ENCODE measurements around the gene LAS1L.
"Not testable (repeated sequence)": the region's sequence is repeated elsewhere in the genome, so short reads cannot be mapped to it uniquely, and the experiment has no call there.

LAS1L gene

GRCh38 chrX:65517923-65518322, 16.7 kb downstream of the LAS1L start:
- no peaks in the 10 kb centered on the region for H3K9me3 ChIP-seq (ENCODE audit: control insufficient read depth in 2 of 2, low read length in 2 of 2)
- H3K4me3 ChIP-seq (ENCODE audit: low read length in 2 of 2): no peak overlapping the region
- peaks cover 0 to 9% of the 10 kb centered on the region in 2 donors for H3K27me3 ChIP-seq (ENCODE audit: control insufficient read depth in 1 of 2, insufficient read depth in 2 of 2, low read length in 2 of 2)
- no peaks in the 10 kb centered on the region for H3K4me1 ChIP-seq (ENCODE audit: control insufficient read depth, insufficient read depth, low read length)
- no peak overlapping the region for H3K27ac ChIP-seq (ENCODE audit: low read length)
- H3K36me3 ChIP-seq (ENCODE audit: control insufficient read depth in 2 of 2, insufficient read depth in 2 of 2, low read length in 2 of 2): peaks cover 16 to 27% of the 10 kb centered on the region in 2 donors
- no peak overlapping the region for H3K9ac ChIP-seq (ENCODE audit: low read length in 2 of 2)

- Histone ChIP-seq H3K36me3 (ENCODE audit: control insufficient read depth in 2 of 2, insufficient read depth in 2 of 2, low read length in 2 of 2) (peaks cover 14 to 27% of the 10 kb centered on the region in 2 donors), H3K27ac (ENCODE audit: low read length) (no peak overlapping the region), H3K4me3 (ENCODE audit: low read length in 2 of 2) (no peak overlapping the region), H3K27me3 (ENCODE audit: control insufficient read depth in 1 of 2, insufficient read depth in 2 of 2, low read length in 2 of 2) (peaks cover 0 to 7% of the 10 kb centered on the region in 2 donors), H3K4me1 (ENCODE audit: control insufficient read depth, insufficient read depth, low read length) (no peaks in the 10 kb centered on the region), H3K9me3 (ENCODE audit: control insufficient read depth in 2 of 2, low read length in 2 of 2) (no peaks in the 10 kb centered on the region), H3K9ac (ENCODE audit: low read length in 2 of 2) (no peak overlapping the region)
Measured at GRCh38 chrX:65516756-65517155, 17.8 kb downstream of the LAS1L start.

GRCh38 chrX:65513610-65514009, 21.0 kb downstream of the LAS1L start:
- peaks cover 0 to 17% of the 10 kb centered on the region in 2 donors for H3K36me3 ChIP-seq (ENCODE audit: control insufficient read depth in 2 of 2, insufficient read depth in 2 of 2, low read length in 2 of 2)
- H3K9ac ChIP-seq (ENCODE audit: low read length in 2 of 2): no peak overlapping the region

GRCh38 chrX:65509400-65509799, 25.2 kb downstream of the LAS1L start:
- Histone ChIP-seq H3K27ac (ENCODE audit: low read length) (no peak overlapping the region), H3K27me3 (ENCODE audit: control insufficient read depth in 1 of 2, insufficient read depth in 2 of 2, low read length in 2 of 2) (peaks cover 0 to 3% of the 10 kb centered on the region in 2 donors), H3K9me3 (ENCODE audit: control insufficient read depth in 2 of 2, low read length in 2 of 2) (no peaks in the 10 kb centered on the region), H3K36me3 (ENCODE audit: control insufficient read depth in 2 of 2, insufficient read depth in 2 of 2, low read length in 2 of 2) (peaks cover 0 to 8% of the 10 kb centered on the region in 2 donors), H3K4me3 (ENCODE audit: low read length in 2 of 2) (no peak overlapping the region), H3K9ac (ENCODE audit: low read length in 2 of 2) (no peak overlapping the region), H3K4me1 (ENCODE audit: control insufficient read depth, insufficient read depth, low read length) (no peaks in the 10 kb centered on the region)

More at GRCh38 chrX:65513610-65514009, 21.0 kb downstream of the LAS1L start:
- no peak overlapping the region for H3K4me3 ChIP-seq (ENCODE audit: low read length in 2 of 2)
- no peak overlapping the region for H3K27ac ChIP-seq (ENCODE audit: low read length)
- no peaks in the 10 kb centered on the region for H3K9me3 ChIP-seq (ENCODE audit: control insufficient read depth in 2 of 2, low read length in 2 of 2)
- H3K27me3 ChIP-seq (ENCODE audit: control insufficient read depth in 1 of 2, insufficient read depth in 2 of 2, low read length in 2 of 2): peaks cover 0 to 9% of the 10 kb centered on the region in 2 donors
- no peaks in the 10 kb centered on the region for H3K4me1 ChIP-seq (ENCODE audit: control insufficient read depth, insufficient read depth, low read length)

GRCh38 chrX:65508851-65509250, 25.7 kb downstream of the LAS1L start:
- peaks cover 0 to 3% of the 10 kb centered on the region in 2 donors for H3K27me3 ChIP-seq (ENCODE audit: control insufficient read depth in 1 of 2, insufficient read depth in 2 of 2, low read length in 2 of 2)
- H3K4me3 ChIP-seq (ENCODE audit: low read length in 2 of 2): no peak overlapping the region

GRCh38 chrX:65502618-65503017, 32.0 kb downstream of the LAS1L start:
- peaks cover 0 to 7% of the 10 kb centered on the region in 2 donors for H3K27me3 ChIP-seq (ENCODE audit: control insufficient read depth in 1 of 2, insufficient read depth in 2 of 2, low read length in 2 of 2)
- peaks cover 0 to 3% of the 10 kb centered on the region in 2 donors for H3K36me3 ChIP-seq (ENCODE audit: control insufficient read depth in 2 of 2, insufficient read depth in 2 of 2, low read length in 2 of 2)
- no peak overlapping the region for H3K27ac ChIP-seq (ENCODE audit: low read length)
- H3K9ac ChIP-seq (ENCODE audit: low read length in 2 of 2): no peak overlapping the region
- no peaks in the 10 kb centered on the region for H3K4me1 ChIP-seq (ENCODE audit: control insufficient read depth, insufficient read depth, low read length)
- H3K4me3 ChIP-seq (ENCODE audit: low read length in 2 of 2): no peak overlapping the region
- H3K9me3 ChIP-seq (ENCODE audit: control insufficient read depth in 2 of 2, low read length in 2 of 2): no peaks in the 10 kb centered on the region

More at GRCh38 chrX:65508851-65509250, 25.7 kb downstream of the LAS1L start:
- Histone ChIP-seq H3K4me1 (ENCODE audit: control insufficient read depth, insufficient read depth, low read length) (no peaks in the 10 kb centered on the region), H3K9me3 (ENCODE audit: control insufficient read depth in 2 of 2, low read length in 2 of 2) (no peaks in the 10 kb centered on the region), H3K36me3 (ENCODE audit: control insufficient read depth in 2 of 2, insufficient read depth in 2 of 2, low read length in 2 of 2) (peaks cover 0 to 6% of the 10 kb centered on the region in 2 donors), H3K9ac (ENCODE audit: low read length in 2 of 2) (no peak overlapping the region), H3K27ac (ENCODE audit: low read length) (no peak overlapping the region)

GRCh38 chrX:65493431-65493830, 41.2 kb downstream of the LAS1L start:
- Histone ChIP-seq H3K36me3 (ENCODE audit: control insufficient read depth in 2 of 2, insufficient read depth in 2 of 2, low read length in 2 of 2) (no peaks in the 10 kb centered on the region), H3K4me1 (ENCODE audit: control insufficient read depth, insufficient read depth, low read length) (no peaks in the 10 kb centered on the region), H3K9me3 (ENCODE audit: control insufficient read depth in 2 of 2, low read length in 2 of 2) (no peaks in the 10 kb centered on the region), H3K4me3 (ENCODE audit: low read length in 2 of 2) (no peak overlapping the region), H3K27me3 (ENCODE audit: control insufficient read depth in 1 of 2, insufficient read depth in 2 of 2, low read length in 2 of 2) (peaks cover 0 to 4% of the 10 kb centered on the region in 2 donors), H3K9ac (ENCODE audit: low read length in 2 of 2) (no peak overlapping the region), H3K27ac (ENCODE audit: low read length) (no peak overlapping the region)

GRCh38 chrX:65491620-65492019, 43.0 kb downstream of the LAS1L start:
- Histone ChIP-seq H3K9me3 (ENCODE audit: control insufficient read depth in 2 of 2, low read length in 2 of 2) (no peaks in the 10 kb centered on the region), H3K9ac (ENCODE audit: low read length in 2 of 2) (no peak overlapping the region), H3K27ac (ENCODE audit: low read length) (no peak overlapping the region), H3K4me1 (ENCODE audit: control insufficient read depth, insufficient read depth, low read length) (no peaks in the 10 kb centered on the region), H3K36me3 (ENCODE audit: control insufficient read depth in 2 of 2, insufficient read depth in 2 of 2, low read length in 2 of 2) (no peaks in the 10 kb centered on the region), H3K4me3 (ENCODE audit: low read length in 2 of 2) (no peak overlapping the region), H3K27me3 (ENCODE audit: control insufficient read depth in 1 of 2, insufficient read depth in 2 of 2, low read length in 2 of 2) (no peaks in the 10 kb centered on the region)

GRCh38 chrX:65488495-65488894, 46.1 kb downstream of the LAS1L start:
- Histone ChIP-seq H3K9ac (ENCODE audit: low read length in 2 of 2) (no peak overlapping the region), H3K27ac (ENCODE audit: low read length) (no peak overlapping the region), H3K4me3 (ENCODE audit: low read length in 2 of 2) (no peak overlapping the region), H3K27me3 (ENCODE audit: control insufficient read depth in 1 of 2, insufficient read depth in 2 of 2, low read length in 2 of 2) (no peaks in the 10 kb centered on the region), H3K36me3 (ENCODE audit: control insufficient read depth in 2 of 2, insufficient read depth in 2 of 2, low read length in 2 of 2) (no peaks in the 10 kb centered on the region), H3K4me1 (ENCODE audit: control insufficient read depth, insufficient read depth, low read length) (no peaks in the 10 kb centered on the region), H3K9me3 (ENCODE audit: control insufficient read depth in 2 of 2, low read length in 2 of 2) (no peaks in the 10 kb centered on the region)

- Histone ChIP-seq H3K36me3 (ENCODE audit: control insufficient read depth in 2 of 2, insufficient read depth in 2 of 2, low read length in 2 of 2) (no peaks in the 10 kb centered on the region), H3K4me3 (ENCODE audit: low read length in 2 of 2) (no peak overlapping the region), H3K4me1 (ENCODE audit: control insufficient read depth, insufficient read depth, low read length) (no peaks in the 10 kb centered on the region), H3K27me3 (ENCODE audit: control insufficient read depth in 1 of 2, insufficient read depth in 2 of 2, low read length in 2 of 2) (peaks cover 0 to 3% of the 10 kb centered on the region in 2 donors), H3K9ac (ENCODE audit: low read length in 2 of 2) (no peak overlapping the region), H3K27ac (ENCODE audit: low read length) (no peak overlapping the region), H3K9me3 (ENCODE audit: control insufficient read depth in 2 of 2, low read length in 2 of 2) (no peaks in the 10 kb centered on the region)
Measured at GRCh38 chrX:65480960-65481359, 53.6 kb downstream of the LAS1L start.

- H3K36me3 ChIP-seq (ENCODE audit: control insufficient read depth in 2 of 2, insufficient read depth in 2 of 2, low read length in 2 of 2); H3K9me3 ChIP-seq (ENCODE audit: control insufficient read depth in 2 of 2, low read length in 2 of 2); H3K27me3 ChIP-seq (ENCODE audit: control insufficient read depth in 1 of 2, insufficient read depth in 2 of 2, low read length in 2 of 2); H3K9ac ChIP-seq (ENCODE audit: low read length in 2 of 2); H3K4me3 ChIP-seq (ENCODE audit: low read length in 2 of 2); H3K27ac ChIP-seq (ENCODE audit: low read length); H3K4me1 ChIP-seq (ENCODE audit: control insufficient read depth, insufficient read depth, low read length): not testable (repeated sequence)
Measured at GRCh38 chrX:65479102-65479501, 55.5 kb downstream of the LAS1L start.
